Measurements from ENCODE around the gene TMEM242. TPM values are rescaled to one million over a fixed set of nuclear protein-coding genes. Genes with fewer than 3 reads are reported as not detected.

TMEM242 gene
- total and polyA plus RNA-seq, 4 donors = 11.2 to 18.2 (median 13.9) TPM

- H3K4me1 ChIP-seq (ENCODE audit: control insufficient read depth, insufficient read depth, low read length) = no peaks in the 10 kb centered on the region
- no CpG with 5 or more reads among the region's 2 CpGs for WGBS (ENCODE audit: insufficient coverage)
- no peaks in the 10 kb centered on the region for H3K9me3 ChIP-seq (ENCODE audit: control insufficient read depth, insufficient read depth, low read length)
- no peak for DNase-seq (ENCODE audit: low read depth in 4 of 6, low spot score in 6 of 6)
- peaks cover 6% of the 10 kb centered on the region for H3K36me3 ChIP-seq (ENCODE audit: control insufficient read depth, insufficient read depth, low read length)
- H3K27me3 ChIP-seq (ENCODE audit: control insufficient read depth, insufficient read depth, low read length) = no peaks in the 10 kb centered on the region
- H3K27ac ChIP-seq (ENCODE audit: low read depth, low read length) = no peak overlapping the region
- H3K4me3 ChIP-seq (ENCODE audit: low read depth, low read length) = no peak overlapping the region
Observed at GRCh38 chr6:157294654-157295053, 28.7 kb downstream of the TMEM242 start.

GRCh38 chr6:157293780-157294179, 29.5 kb downstream of the TMEM242 start:
- H3K27me3 ChIP-seq (ENCODE audit: control insufficient read depth, insufficient read depth, low read length) = no peaks in the 10 kb centered on the region
- H3K27ac ChIP-seq (ENCODE audit: low read depth, low read length) = no peak overlapping the region
- no peaks in the 10 kb centered on the region for H3K4me1 ChIP-seq (ENCODE audit: control insufficient read depth, insufficient read depth, low read length)
- WGBS (ENCODE audit: insufficient coverage) = 92% methylated on average over 5 of the region's 6 CpGs
- no peak for DNase-seq (ENCODE audit: low read depth in 4 of 6, low spot score in 6 of 6)
- H3K9me3 ChIP-seq (ENCODE audit: control insufficient read depth, insufficient read depth, low read length) = no peaks in the 10 kb centered on the region
- H3K4me3 ChIP-seq (ENCODE audit: low read depth, low read length) = no peak overlapping the region
- H3K36me3 ChIP-seq (ENCODE audit: control insufficient read depth, insufficient read depth, low read length) = peaks cover 7% of the 10 kb centered on the region

GRCh38 chr6:157292202-157292601, 31.1 kb downstream of the TMEM242 start:
- no peak overlapping the region for H3K27ac ChIP-seq (ENCODE audit: low read depth, low read length)
- no peaks in the 10 kb centered on the region for H3K9me3 ChIP-seq (ENCODE audit: control insufficient read depth, insufficient read depth, low read length)
- no peak for DNase-seq (ENCODE audit: low read depth in 4 of 6, low spot score in 6 of 6)
- peaks cover 11% of the 10 kb centered on the region for H3K36me3 ChIP-seq (ENCODE audit: control insufficient read depth, insufficient read depth, low read length)
- WGBS (ENCODE audit: insufficient coverage) = no CpG with 5 or more reads among the region's 1 CpG
- no peak overlapping the region for H3K4me3 ChIP-seq (ENCODE audit: low read depth, low read length)
- H3K4me1 ChIP-seq (ENCODE audit: control insufficient read depth, insufficient read depth, low read length) = no peaks in the 10 kb centered on the region
- H3K27me3 ChIP-seq (ENCODE audit: control insufficient read depth, insufficient read depth, low read length) = no peaks in the 10 kb centered on the region

- H3K9me3 ChIP-seq (ENCODE audit: control insufficient read depth, insufficient read depth, low read length) = no peaks in the 10 kb centered on the region
- no peak overlapping the region for H3K4me3 ChIP-seq (ENCODE audit: low read depth, low read length)
- 81% methylated on average over 2 of the region's 4 CpGs for WGBS (ENCODE audit: insufficient coverage)
- H3K27me3 ChIP-seq (ENCODE audit: control insufficient read depth, insufficient read depth, low read length) = no peaks in the 10 kb centered on the region
- H3K27ac ChIP-seq (ENCODE audit: low read depth, low read length) = no peak overlapping the region
- peaks cover 11% of the 10 kb centered on the region for H3K36me3 ChIP-seq (ENCODE audit: control insufficient read depth, insufficient read depth, low read length)
- H3K4me1 ChIP-seq (ENCODE audit: control insufficient read depth, insufficient read depth, low read length) = no peaks in the 10 kb centered on the region
- DNase-seq (ENCODE audit: low read depth in 4 of 6, low spot score in 6 of 6) = no peak
Observed at GRCh38 chr6:157291356-157291755, 32.0 kb downstream of the TMEM242 start.

- 75% methylated on average over 3 of the region's 4 CpGs for WGBS (ENCODE audit: insufficient coverage)
Observed at GRCh38 chr6:157290797-157291196, 32.5 kb downstream of the TMEM242 start.

GRCh38 chr6:157289764-157290163, 33.6 kb downstream of the TMEM242 start:
- Histone ChIP-seq H3K36me3 (ENCODE audit: control insufficient read depth, insufficient read depth, low read length) (peaks cover 16% of the 10 kb centered on the region), H3K4me3 (ENCODE audit: low read depth, low read length) (no peak overlapping the region), H3K4me1 (ENCODE audit: control insufficient read depth, insufficient read depth, low read length) (no peaks in the 10 kb centered on the region), H3K9me3 (ENCODE audit: control insufficient read depth, insufficient read depth, low read length) (no peaks in the 10 kb centered on the region), H3K27me3 (ENCODE audit: control insufficient read depth, insufficient read depth, low read length) (no peaks in the 10 kb centered on the region), H3K27ac (ENCODE audit: low read depth, low read length) (no peak overlapping the region)
- WGBS (ENCODE audit: insufficient coverage) = 94% methylated on average over 9 of the region's 11 CpGs
- DNase-seq (ENCODE audit: low read depth in 4 of 6, low spot score in 6 of 6) = no peak

More at GRCh38 chr6:157290797-157291196, 32.5 kb downstream of the TMEM242 start:
- no peak overlapping the region for H3K27ac ChIP-seq (ENCODE audit: low read depth, low read length)
- peaks cover 11% of the 10 kb centered on the region for H3K36me3 ChIP-seq (ENCODE audit: control insufficient read depth, insufficient read depth, low read length)
- H3K4me1 ChIP-seq (ENCODE audit: control insufficient read depth, insufficient read depth, low read length) = no peaks in the 10 kb centered on the region
- H3K4me3 ChIP-seq (ENCODE audit: low read depth, low read length) = no peak overlapping the region
- no peaks in the 10 kb centered on the region for H3K9me3 ChIP-seq (ENCODE audit: control insufficient read depth, insufficient read depth, low read length)
- no peaks in the 10 kb centered on the region for H3K27me3 ChIP-seq (ENCODE audit: control insufficient read depth, insufficient read depth, low read length)
- no peak for DNase-seq (ENCODE audit: low read depth in 4 of 6, low spot score in 6 of 6)

- Histone ChIP-seq H3K36me3 (ENCODE audit: control insufficient read depth, insufficient read depth, low read length) (peaks cover 21% of the 10 kb centered on the region), H3K9me3 (ENCODE audit: control insufficient read depth, insufficient read depth, low read length) (no peaks in the 10 kb centered on the region), H3K27me3 (ENCODE audit: control insufficient read depth, insufficient read depth, low read length) (no peaks in the 10 kb centered on the region), H3K4me1 (ENCODE audit: control insufficient read depth, insufficient read depth, low read length) (no peaks in the 10 kb centered on the region), H3K4me3 (ENCODE audit: low read depth, low read length) (no peak overlapping the region), H3K27ac (ENCODE audit: low read depth, low read length) (no peak overlapping the region)
- DNase-seq (ENCODE audit: low read depth in 4 of 6, low spot score in 6 of 6) = no peak
- over 99% methylated on average over 7 of the region's 9 CpGs for WGBS (ENCODE audit: insufficient coverage)
Observed at GRCh38 chr6:157288575-157288974, 34.7 kb downstream of the TMEM242 start.

- Histone ChIP-seq H3K27me3 (ENCODE audit: control insufficient read depth, insufficient read depth, low read length) (no peaks in the 10 kb centered on the region), H3K4me1 (ENCODE audit: control insufficient read depth, insufficient read depth, low read length) (no peaks in the 10 kb centered on the region), H3K27ac (ENCODE audit: low read depth, low read length) (no peak overlapping the region), H3K4me3 (ENCODE audit: low read depth, low read length) (no peak overlapping the region), H3K9me3 (ENCODE audit: control insufficient read depth, insufficient read depth, low read length) (no peaks in the 10 kb centered on the region), H3K36me3 (ENCODE audit: control insufficient read depth, insufficient read depth, low read length) (peaks cover 21% of the 10 kb centered on the region)
- 85% methylated on average over 2 of the region's 7 CpGs for WGBS (ENCODE audit: insufficient coverage)
- DNase-seq (ENCODE audit: low read depth in 4 of 6, low spot score in 6 of 6) = no peak
Observed at GRCh38 chr6:157287923-157288322, 35.4 kb downstream of the TMEM242 start.

GRCh38 chr6:157287247-157287850, 36.0 kb downstream of the TMEM242 start:
- Histone ChIP-seq H3K4me1 (ENCODE audit: control insufficient read depth, insufficient read depth, low read length) (no peaks in the 10 kb centered on the region), H3K4me3 (ENCODE audit: low read depth, low read length) (no peak overlapping the region), H3K27me3 (ENCODE audit: control insufficient read depth, insufficient read depth, low read length) (no peaks in the 10 kb centered on the region), H3K27ac (ENCODE audit: low read depth, low read length) (no peak overlapping the region), H3K36me3 (ENCODE audit: control insufficient read depth, insufficient read depth, low read length) (peaks cover 21% of the 10 kb centered on the region), H3K9me3 (ENCODE audit: control insufficient read depth, insufficient read depth, low read length) (no peaks in the 10 kb centered on the region)
- DNase-seq (ENCODE audit: low read depth in 4 of 6, low spot score in 6 of 6) = no peak
- WGBS (ENCODE audit: insufficient coverage) = 93% methylated on average over 3 of the region's 10 CpGs

GRCh38 chr6:157285422-157285779, 37.9 kb downstream of the TMEM242 start:
- Histone ChIP-seq H3K36me3 (ENCODE audit: control insufficient read depth, insufficient read depth, low read length) (peaks cover 18% of the 10 kb centered on the region), H3K4me1 (ENCODE audit: control insufficient read depth, insufficient read depth, low read length) (no peaks in the 10 kb centered on the region), H3K9me3 (ENCODE audit: control insufficient read depth, insufficient read depth, low read length) (no peaks in the 10 kb centered on the region), H3K27me3 (ENCODE audit: control insufficient read depth, insufficient read depth, low read length) (peaks cover under 1% of the 10 kb centered on the region), H3K4me3 (ENCODE audit: low read depth, low read length) (no peak overlapping the region), H3K27ac (ENCODE audit: low read depth, low read length) (no peak overlapping the region)
- no peak for DNase-seq (ENCODE audit: low read depth in 4 of 6, low spot score in 6 of 6)
- WGBS (ENCODE audit: insufficient coverage) = 90% methylated on average over 4 of the region's 5 CpGs
